ENCODE measurements around the gene NUDCD3. TPM values are rescaled to one million over a fixed set of nuclear protein-coding genes. Genes with fewer than 3 reads are reported as not detected.

Gene NUDCD3
- total RNA-seq, 2 donors from 2014 or later, result 96.4 to 101 TPM

- Mint-ChIP-seq H3K9me3 (no peaks in the 10 kb centered on the region), H3K27me3 (no peaks in the 10 kb centered on the region), H3K4me3 (no peak overlapping the region), H3K4me1 (no peaks in the 10 kb centered on the region), H3K36me3 (ENCODE audit: low read depth) (no peaks in the 10 kb centered on the region), H3K27ac (no peak overlapping the region)
- no peak for ATAC-seq (replicated peaks)
Observed at GRCh38 chr7:44498230-44498954, 7.9 kb upstream of the NUDCD3 start.

GRCh38 chr7:44497155-44498027, 6.9 kb upstream of the NUDCD3 start:
- no peak for ATAC-seq (replicated peaks)
- Mint-ChIP-seq H3K27me3 (no peaks in the 10 kb centered on the region), H3K36me3 (ENCODE audit: low read depth) (no peaks in the 10 kb centered on the region), H3K4me1 (no peaks in the 10 kb centered on the region), H3K9me3 (no peaks in the 10 kb centered on the region), H3K27ac (no peak overlapping the region), H3K4me3 (no peak overlapping the region)

GRCh38 chr7:44496385-44496784, 5.9 kb upstream of the NUDCD3 start:
- H3K4me1 Mint-ChIP-seq, result no peaks in the 10 kb centered on the region
- no peaks in the 10 kb centered on the region for H3K9me3 Mint-ChIP-seq
- ATAC-seq (replicated peaks), result no peak
- H3K27ac Mint-ChIP-seq, result no peak overlapping the region
- no peaks in the 10 kb centered on the region for H3K27me3 Mint-ChIP-seq
- no peaks in the 10 kb centered on the region for H3K36me3 Mint-ChIP-seq (ENCODE audit: low read depth)
- H3K4me3 Mint-ChIP-seq, result no peak overlapping the region

GRCh38 chr7:44494960-44495359, 4.5 kb upstream of the NUDCD3 start:
- Mint-ChIP-seq H3K4me3 (no peak overlapping the region), H3K9me3 (no peaks in the 10 kb centered on the region), H3K27ac (no peak overlapping the region), H3K4me1 (peaks cover 5% of the 10 kb centered on the region), H3K36me3 (ENCODE audit: low read depth) (peaks cover 2% of the 10 kb centered on the region), H3K27me3 (no peaks in the 10 kb centered on the region)
- no peak for ATAC-seq (replicated peaks)

GRCh38 chr7:44491229-44491628, 771 bp upstream of the NUDCD3 start:
- Mint-ChIP-seq H3K9me3 (no peaks in the 10 kb centered on the region), H3K36me3 (ENCODE audit: low read depth) (peaks cover 29% of the 10 kb centered on the region), H3K4me1 (peaks cover 23% of the 10 kb centered on the region), H3K4me3 (peak overlapping the region; percentile 85), H3K27me3 (no peaks in the 10 kb centered on the region), H3K27ac (peak overlapping the region; percentile 87)
- ATAC-seq (replicated peaks), result no peak

GRCh38 chr7:44489955-44490350, 505 bp downstream of the NUDCD3 start:
- peak; percentile 62 for ATAC-seq (replicated peaks)
- peaks cover 29% of the 10 kb centered on the region for H3K4me1 Mint-ChIP-seq
- no peaks in the 10 kb centered on the region for H3K9me3 Mint-ChIP-seq
- no peaks in the 10 kb centered on the region for H3K27me3 Mint-ChIP-seq
- peak overlapping the region; percentile 87 for H3K27ac Mint-ChIP-seq
- H3K4me3 Mint-ChIP-seq, result peak overlapping the region; percentile 85
- peaks cover 41% of the 10 kb centered on the region for H3K36me3 Mint-ChIP-seq (ENCODE audit: low read depth)

GRCh38 chr7:44488955-44489354, 1.5 kb downstream of the NUDCD3 start:
- no peaks in the 10 kb centered on the region for H3K27me3 Mint-ChIP-seq
- H3K36me3 Mint-ChIP-seq (ENCODE audit: low read depth), result peaks cover 51% of the 10 kb centered on the region
- H3K4me1 Mint-ChIP-seq, result peaks cover 36% of the 10 kb centered on the region
- no peak for ATAC-seq (replicated peaks)
- H3K4me3 Mint-ChIP-seq, result peak overlapping the region; percentile 85
- H3K27ac Mint-ChIP-seq, result peak overlapping the region; percentile 87
- no peaks in the 10 kb centered on the region for H3K9me3 Mint-ChIP-seq

GRCh38 chr7:44486693-44487092, 3.8 kb downstream of the NUDCD3 start:
- Mint-ChIP-seq H3K4me1 (peaks cover 47% of the 10 kb centered on the region), H3K9me3 (peaks cover 4% of the 10 kb centered on the region), H3K36me3 (ENCODE audit: low read depth) (peaks cover 74% of the 10 kb centered on the region), H3K4me3 (peak overlapping the region; percentile 25), H3K27ac (no peak overlapping the region), H3K27me3 (no peaks in the 10 kb centered on the region)
- ATAC-seq (replicated peaks), result no peak

- Mint-ChIP-seq H3K27ac (peak overlapping the region; percentile 28), H3K4me3 (peak overlapping the region; percentile 25), H3K4me1 (peaks cover 46% of the 10 kb centered on the region), H3K9me3 (peaks cover 4% of the 10 kb centered on the region), H3K27me3 (no peaks in the 10 kb centered on the region), H3K36me3 (ENCODE audit: low read depth) (peaks cover 81% of the 10 kb centered on the region)
- no peak for ATAC-seq (replicated peaks)
Observed at GRCh38 chr7:44486001-44486400, 4.5 kb downstream of the NUDCD3 start.

GRCh38 chr7:44484482-44485313, 5.8 kb downstream of the NUDCD3 start:
- peak overlapping the region; percentile 34 for H3K27ac Mint-ChIP-seq
- peaks cover 42% of the 10 kb centered on the region for H3K4me1 Mint-ChIP-seq
- ATAC-seq (replicated peaks), result no peak
- peaks cover 4% of the 10 kb centered on the region for H3K9me3 Mint-ChIP-seq
- no peaks in the 10 kb centered on the region for H3K27me3 Mint-ChIP-seq
- peaks cover 89% of the 10 kb centered on the region for H3K36me3 Mint-ChIP-seq (ENCODE audit: low read depth)
- H3K4me3 Mint-ChIP-seq, result no peak overlapping the region

GRCh38 chr7:44482502-44483485, 7.7 kb downstream of the NUDCD3 start:
- no peaks in the 10 kb centered on the region for H3K27me3 Mint-ChIP-seq
- no peak for ATAC-seq (replicated peaks)
- H3K9me3 Mint-ChIP-seq, result peaks cover 4% of the 10 kb centered on the region
- peaks cover 31% of the 10 kb centered on the region for H3K4me1 Mint-ChIP-seq
- H3K4me3 Mint-ChIP-seq, result no peak overlapping the region
- H3K27ac Mint-ChIP-seq, result peak overlapping the region; percentile 28
- H3K36me3 Mint-ChIP-seq (ENCODE audit: low read depth), result peaks cover 93% of the 10 kb centered on the region

- Mint-ChIP-seq H3K27ac (no peak overlapping the region), H3K4me3 (no peak overlapping the region), H3K36me3 (ENCODE audit: low read depth) (peaks cover 98% of the 10 kb centered on the region), H3K9me3 (peaks cover 4% of the 10 kb centered on the region), H3K27me3 (no peaks in the 10 kb centered on the region), H3K4me1 (peaks cover 16% of the 10 kb centered on the region)
- ATAC-seq (replicated peaks), result no peak
Observed at GRCh38 chr7:44477938-44478337, 12.5 kb downstream of the NUDCD3 start.

GRCh38 chr7:44477063-44477830, 13.2 kb downstream of the NUDCD3 start:
- Mint-ChIP-seq H3K4me3 (no peak overlapping the region), H3K4me1 (peaks cover 12% of the 10 kb centered on the region), H3K27ac (peak overlapping the region; percentile 27), H3K27me3 (no peaks in the 10 kb centered on the region), H3K9me3 (no peaks in the 10 kb centered on the region), H3K36me3 (ENCODE audit: low read depth) (peaks cover 98% of the 10 kb centered on the region)
- peak; percentile 91 for ATAC-seq (replicated peaks)
